HG02642 (cell line): Measurements from ENCODE around the gene HSF2BP.
"Not testable (repeated sequence)": the region's sequence is repeated elsewhere in the genome, so short reads cannot be mapped to it uniquely, and the experiment has no call there.

ENCODE experiments used
- ATAC-seq: cut with Tn5 transposase; IDR thresholded peaks from one replicate; pipeline ENCODE4 v1.9.1; 2021; ENCODE audit warnings: mild to moderate bottlenecking; ENCODE audit not compliant: unreplicated experiment, poor library complexity

HSF2BP gene

GRCh38 chr21:43600642-43601402 is 58.5 kb downstream of the HSF2BP start:
- ATAC-seq, result no peak

DNA sequence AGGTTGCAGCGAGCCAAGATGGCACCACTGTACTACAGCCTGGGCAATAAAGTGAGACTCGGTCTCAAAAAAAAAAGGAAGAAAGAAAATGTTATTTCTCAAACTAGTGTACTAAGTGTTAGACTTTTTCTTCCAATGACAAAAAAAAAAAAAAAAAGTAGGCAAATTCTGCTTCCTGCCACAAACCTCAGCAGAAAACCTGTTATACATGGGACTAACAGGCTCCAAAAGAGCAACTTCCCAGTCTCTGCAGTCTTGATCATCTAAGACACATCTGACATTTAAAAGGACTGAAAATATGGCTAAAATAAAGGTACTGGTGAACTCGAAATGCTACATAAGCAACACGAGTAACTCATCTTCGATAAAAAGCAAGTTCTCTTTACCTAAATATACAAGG is 59.6 kb downstream of the HSF2BP start:
- no peak for ATAC-seq

GRCh38 chr21:43598416-43599120 is 60.7 kb downstream of the HSF2BP start:
- ATAC-seq, result no peak

DNA sequence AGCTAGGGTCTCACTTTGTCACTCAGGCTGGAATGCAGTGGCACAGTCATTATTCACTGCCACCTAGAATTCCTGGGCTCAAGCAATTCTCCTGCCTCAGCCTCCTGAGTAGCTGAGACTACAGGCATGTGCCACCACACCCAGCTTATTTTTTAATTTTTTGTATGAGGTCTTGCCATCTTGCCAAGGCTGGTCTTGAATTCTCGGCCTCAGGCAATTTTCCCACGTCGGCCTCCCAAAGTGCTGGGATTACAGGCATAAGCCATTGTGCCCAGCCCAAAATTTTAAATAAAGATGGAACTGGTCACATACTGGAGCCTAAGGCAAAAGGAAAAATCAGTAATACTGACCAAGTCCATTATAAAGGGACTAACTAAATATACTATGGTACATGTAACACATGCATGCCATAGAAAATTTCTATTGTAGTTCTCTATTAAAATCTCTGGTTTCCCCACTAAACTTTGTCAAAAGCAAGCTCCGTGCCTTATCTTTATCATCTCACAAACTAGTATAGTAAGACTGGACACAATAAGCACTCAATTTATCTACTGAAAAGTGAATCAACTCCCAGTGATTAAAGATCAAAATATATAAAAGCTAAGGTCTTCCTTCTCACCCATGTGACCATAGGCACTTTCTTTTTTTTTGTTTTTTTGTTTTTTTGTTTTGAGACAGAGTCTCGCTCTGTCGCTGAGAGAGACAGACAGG is 61.6 kb downstream of the HSF2BP start:
- no peak for ATAC-seq

- ATAC-seq, result no peak
Observed at GRCh38 chr21:43597052-43597451, 62.2 kb downstream of the HSF2BP start.

DNA sequence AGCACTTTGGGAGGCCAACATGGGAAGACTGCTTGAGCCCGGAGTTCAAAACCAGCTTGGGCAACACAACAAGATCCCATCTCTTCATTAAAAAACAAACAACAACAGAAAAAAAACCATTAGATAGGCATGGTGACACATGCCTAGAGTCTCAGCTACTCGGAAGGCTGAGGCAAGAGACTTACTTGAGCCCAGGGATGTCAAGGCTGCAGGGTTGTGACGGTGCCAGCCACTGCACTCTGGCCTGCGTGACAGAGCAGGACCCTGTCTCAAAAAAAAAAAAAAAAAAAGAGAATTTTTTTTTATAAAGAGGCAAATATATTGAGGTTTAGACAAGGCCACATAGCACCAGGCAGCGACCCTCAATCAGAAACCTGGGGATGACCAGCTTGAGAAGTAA is 62.7 kb downstream of the HSF2BP start:
- no peak for ATAC-seq

DNA sequence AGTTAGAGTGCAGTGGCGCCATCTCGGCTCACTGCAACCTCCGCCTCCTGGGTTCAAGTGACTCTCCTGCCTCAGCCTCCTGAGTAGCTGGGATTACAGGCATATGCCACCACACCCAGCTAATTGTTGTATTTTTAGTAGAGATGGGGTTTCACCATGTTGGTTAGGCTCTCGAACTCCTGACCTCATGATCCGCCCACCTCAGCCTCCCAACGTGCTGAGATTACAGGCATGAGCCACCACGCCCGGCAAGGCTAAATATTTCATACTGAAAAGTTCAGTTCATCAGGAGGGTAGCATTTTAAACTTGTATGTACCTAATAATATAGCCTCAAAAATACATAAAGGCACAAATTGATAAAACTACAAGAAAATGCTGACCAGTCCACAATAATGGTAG is 63.5 kb downstream of the HSF2BP start:
- not testable (repeated sequence) for ATAC-seq

DNA sequence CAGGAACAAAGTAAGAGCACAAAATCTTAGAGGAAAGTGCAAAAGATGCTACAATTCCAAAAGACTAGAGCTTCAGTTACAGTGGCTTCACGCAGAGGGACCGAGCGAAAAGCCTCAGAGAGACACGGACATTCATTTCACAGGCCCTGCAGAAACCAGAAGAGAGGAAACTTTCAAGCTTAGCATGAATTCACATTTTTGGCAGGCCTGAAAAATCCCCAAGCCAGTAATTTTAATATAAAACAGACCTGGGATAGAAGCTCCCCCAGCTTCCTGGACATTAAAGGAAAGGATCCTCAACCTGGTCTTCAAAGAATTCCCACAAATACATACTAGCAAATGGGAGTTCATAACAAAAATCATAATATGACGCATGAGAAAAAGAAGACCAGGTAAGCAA is 66.2 kb downstream of the HSF2BP start:
- ATAC-seq, result no peak

GRCh38 chr21:43591571-43591970 is 67.7 kb downstream of the HSF2BP start:
- ATAC-seq, result no peak

DNA sequence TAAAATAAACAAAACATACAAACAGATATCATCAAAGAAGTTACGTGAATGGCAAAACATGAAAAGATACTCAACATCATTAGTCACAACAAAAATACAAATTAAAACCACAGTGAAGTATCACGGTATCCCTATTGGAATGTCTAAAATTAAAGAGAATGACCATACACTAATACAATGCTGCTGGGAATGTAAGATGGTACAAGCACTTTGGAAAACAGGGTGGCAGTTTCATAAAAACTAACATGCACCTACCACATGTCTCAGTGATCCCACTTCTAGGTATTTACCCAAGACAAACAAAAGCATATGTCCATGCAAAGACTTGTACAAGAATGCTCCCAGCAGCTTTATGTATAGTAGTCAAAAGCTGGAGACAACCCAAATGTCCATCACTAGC is 69.1 kb downstream of the HSF2BP start:
- no peak for ATAC-seq

DNA sequence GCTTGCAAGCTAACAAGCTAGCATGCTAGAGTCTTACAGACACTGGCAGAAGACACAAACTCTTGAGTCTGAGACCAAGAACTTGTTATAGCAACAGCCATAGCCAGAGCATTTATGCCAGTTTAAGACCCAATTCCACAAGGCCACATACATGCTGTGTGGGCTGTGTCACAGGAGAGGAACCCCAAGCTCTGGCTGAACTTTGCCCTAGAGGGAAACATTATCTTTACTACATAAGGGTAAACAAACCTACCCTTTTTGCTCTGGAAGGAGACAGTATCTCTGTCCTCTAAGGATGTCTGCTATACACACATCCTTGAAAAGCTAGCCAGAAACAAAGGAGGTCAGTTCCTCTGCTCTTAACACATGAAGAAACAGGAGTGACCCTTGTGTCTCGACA is 70.3 kb downstream of the HSF2BP start:
- ATAC-seq, result no peak

DNA sequence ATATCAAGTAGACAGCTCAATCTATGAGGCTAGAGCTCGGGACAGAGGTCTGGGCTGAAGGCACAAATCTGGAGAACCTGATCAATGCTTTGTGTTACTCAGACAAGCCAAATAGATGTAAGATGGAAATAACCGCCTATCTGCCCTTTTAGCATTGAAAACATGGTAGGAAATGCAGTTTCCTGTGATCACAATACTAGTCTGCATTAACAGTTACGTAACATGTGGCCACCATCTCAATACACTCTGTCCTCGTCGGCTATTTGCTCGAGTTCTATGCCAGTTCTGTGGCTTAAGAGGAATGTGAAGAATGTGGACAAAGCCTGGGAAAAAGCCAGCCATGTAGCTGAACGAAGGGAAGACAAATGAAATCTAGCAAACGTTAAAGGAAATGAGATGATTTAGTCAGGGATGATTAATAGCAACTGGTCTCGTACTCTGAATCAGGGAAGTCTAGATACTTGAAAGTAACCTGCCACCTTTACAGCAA is 73.3 kb downstream of the HSF2BP start:
- no peak for ATAC-seq

GRCh38 chr21:43585514-43585913 is 73.8 kb downstream of the HSF2BP start:
- ATAC-seq, result no peak

GRCh38 chr21:43581453-43581852 is 77.8 kb downstream of the HSF2BP start:
- no peak for ATAC-seq

- ATAC-seq, result no peak
Observed at GRCh38 chr21:43578677-43579303, 80.5 kb downstream of the HSF2BP start.

GRCh38 chr21:43575473-43575844 is 83.8 kb downstream of the HSF2BP start:
- no peak for ATAC-seq

DNA sequence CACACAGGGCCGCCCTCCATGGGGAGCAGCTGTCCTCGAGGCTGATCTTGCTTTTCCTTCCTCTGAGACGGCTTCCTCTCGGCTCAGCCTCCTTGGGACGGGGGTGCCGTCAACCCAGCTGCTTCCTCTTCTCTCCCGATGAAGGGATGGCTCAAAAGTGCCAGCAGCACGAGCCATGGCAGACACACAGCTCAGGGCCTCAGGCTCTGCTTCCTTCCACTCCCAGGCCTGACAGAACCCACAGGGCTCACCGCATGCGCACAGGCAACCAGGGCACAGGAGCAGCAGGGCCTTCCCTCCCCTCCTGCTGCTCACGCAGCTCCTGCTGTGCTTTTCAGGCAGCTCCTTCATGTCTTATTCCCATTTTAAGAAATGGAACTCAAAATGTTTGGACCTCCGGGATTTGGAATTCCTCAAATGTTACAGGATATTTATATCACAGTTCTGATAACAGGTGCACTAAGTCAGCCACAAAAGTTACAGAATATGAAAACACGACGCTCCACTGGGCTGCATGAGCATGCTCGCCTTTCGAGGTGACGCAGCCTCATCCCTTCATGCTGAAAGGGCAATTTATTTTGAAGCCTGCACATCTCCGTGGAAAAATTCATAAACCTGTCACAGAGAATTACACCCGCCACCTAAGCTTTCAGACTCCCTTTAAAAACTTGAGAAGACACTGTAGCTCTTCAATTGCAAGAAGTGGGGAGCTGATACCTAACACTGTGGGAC is 84.4 kb downstream of the HSF2BP start:
- ATAC-seq, result no peak

DNA sequence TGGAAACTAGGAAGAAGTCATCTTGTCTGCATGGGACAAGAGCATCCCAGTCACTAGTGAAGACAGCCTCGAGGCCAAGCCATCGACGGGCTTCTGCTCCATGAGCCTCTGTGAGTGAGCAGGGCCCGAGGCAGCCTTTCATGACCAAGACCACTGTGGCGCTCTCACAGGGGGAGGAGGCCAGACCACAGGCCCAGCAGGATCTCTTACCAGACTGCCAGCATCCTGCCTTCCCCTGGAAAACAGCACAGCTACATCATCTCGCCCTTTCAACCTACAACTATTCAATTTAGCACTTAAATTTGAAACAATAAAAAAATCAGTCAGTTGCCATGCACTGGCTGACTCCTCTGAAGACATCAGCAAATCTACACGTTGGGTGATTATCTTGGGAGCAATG is 85.4 kb downstream of the HSF2BP start:
- ATAC-seq, result no peak

- no peak for ATAC-seq
Observed at GRCh38 chr21:43572446-43572845, 86.8 kb downstream of the HSF2BP start.

DNA sequence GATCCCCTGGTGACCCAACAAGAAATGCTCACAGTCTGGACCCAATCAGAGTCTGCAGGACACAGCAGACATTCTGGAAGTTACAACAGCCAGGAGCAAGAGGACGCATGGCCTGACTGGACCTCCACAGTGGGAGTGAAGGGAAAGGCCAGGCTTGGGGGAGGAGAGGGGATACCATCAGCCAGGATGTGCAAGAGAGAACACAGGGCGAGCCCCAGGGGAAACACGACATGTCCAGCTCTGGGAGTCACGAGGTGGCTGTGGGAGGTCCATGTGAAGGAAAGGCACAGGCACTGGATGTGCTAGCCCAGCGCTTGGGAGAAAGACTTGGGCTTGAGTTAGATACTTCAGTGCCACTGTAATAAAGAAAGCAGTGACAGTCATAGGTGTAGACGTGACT is 87.3 kb downstream of the HSF2BP start:
- no peak for ATAC-seq
